Mesodermal cell (in vitro differentiated cells): ENCODE data around the gene YDJC.
"Not testable (repeated sequence)": the region's sequence is repeated elsewhere in the genome, so short reads cannot be mapped to it uniquely, and the experiment has no call there.

Experiments used
- H3K27ac ChIP-seq: 2 replicates; pipeline ENCODE4 v1.7.0; 2013; ENCODE audit warnings: mild to moderate bottlenecking, low read depth, low read length, moderate library complexity; ENCODE audit not compliant: severe bottlenecking
- H3K36me3 ChIP-seq: 2 replicates; pipeline ENCODE4 v1.7.1; 2013; ENCODE audit warnings: mild to moderate bottlenecking, low read length, moderate library complexity; ENCODE audit not compliant: control insufficient read depth, insufficient read depth
- H3K4me1 ChIP-seq: one replicate; pipeline ENCODE4 v1.7.1; 2013; ENCODE audit warnings: mild to moderate bottlenecking, low read length; ENCODE audit not compliant: insufficient read depth, control insufficient read depth, poor library complexity, severe bottlenecking
- H3K4me3 ChIP-seq: 2 replicates; pipeline ENCODE4 v1.7.0; 2013; ENCODE audit warnings: low read length, control low read depth, mild to moderate bottlenecking; ENCODE audit not compliant: insufficient read depth, poor library complexity, severe bottlenecking; ENCODE audit errors: extremely low read depth
- H3K9me3 ChIP-seq: 2 replicates; pipeline ENCODE4 v1.7.1; 2013; ENCODE audit warnings: mild to moderate bottlenecking, low read length, moderate library complexity; ENCODE audit not compliant: control insufficient read depth
- WGBS, 2 experiments: methylation state at CpG; one replicate each; pipeline ENCODE4 v1.1.5; 2013; ENCODE audit warnings: missing lambda C conversion rate in 2 of 2; ENCODE audit not compliant: insufficient coverage in 2 of 2; 5-methylcytosine and 5-hydroxymethylcytosine counted together

The YDJC gene

GRCh38 chr22:21617337-21617736 is 12.5 kb downstream of the YDJC start:
- H3K9me3 ChIP-seq, H3K4me1 ChIP-seq, H3K27ac ChIP-seq, H3K4me3 ChIP-seq: not testable (repeated sequence)
- WGBS, 2 experiments, result 100% methylated on average over 1 to 2 of the region's 6 CpGs
- H3K36me3 ChIP-seq, result peaks cover 73% of the 10 kb centered on the region

- Histone ChIP-seq H3K4me3 (no peak overlapping the region), H3K27ac (no peak overlapping the region), H3K36me3 (peaks cover 84% of the 10 kb centered on the region), H3K4me1 (no peaks in the 10 kb centered on the region), H3K9me3 (no peaks in the 10 kb centered on the region)
- 90 to 91% methylated on average over 4 of the region's 4 CpGs for WGBS, 2 experiments
Measured at GRCh38 chr22:21615731-21616130, 14.1 kb downstream of the YDJC start.

- Histone ChIP-seq H3K9me3 (no peaks in the 10 kb centered on the region), H3K4me1 (no peaks in the 10 kb centered on the region), H3K4me3 (no peak overlapping the region), H3K36me3 (peaks cover 87% of the 10 kb centered on the region), H3K27ac (no peak overlapping the region)
- WGBS, 2 experiments, result 89 to 100% methylated on average over 3 of the region's 4 CpGs
Measured at GRCh38 chr22:21613553-21614233, 16.1 kb downstream of the YDJC start.

- H3K36me3 ChIP-seq, result peaks cover 86% of the 10 kb centered on the region
- no peak overlapping the region for H3K4me3 ChIP-seq
- 90 to 94% methylated on average over 4 to 7 of the region's 7 CpGs for WGBS, 2 experiments
- H3K4me1 ChIP-seq, result no peaks in the 10 kb centered on the region
- no peak overlapping the region for H3K27ac ChIP-seq
- H3K9me3 ChIP-seq, result no peaks in the 10 kb centered on the region
Measured at GRCh38 chr22:21612858-21613257, 17.0 kb downstream of the YDJC start.

GRCh38 chr22:21611210-21611977 is 18.4 kb downstream of the YDJC start:
- no peaks in the 10 kb centered on the region for H3K9me3 ChIP-seq
- H3K4me3 ChIP-seq, result no peak overlapping the region
- no peak overlapping the region for H3K27ac ChIP-seq
- peaks cover 88% of the 10 kb centered on the region for H3K36me3 ChIP-seq
- WGBS, 2 experiments, result 100% methylated on average over 1 to 2 of the region's 4 CpGs
- no peaks in the 10 kb centered on the region for H3K4me1 ChIP-seq

GRCh38 chr22:21609556-21610157 is 20.2 kb downstream of the YDJC start:
- not testable (repeated sequence) for H3K4me1 ChIP-seq, H3K4me3 ChIP-seq, H3K9me3 ChIP-seq, H3K27ac ChIP-seq
- WGBS, 2 experiments, result 92% methylated on average over 5 to 6 of the region's 11 CpGs
- peaks cover 85% of the 10 kb centered on the region for H3K36me3 ChIP-seq

- Histone ChIP-seq H3K9me3 (no peaks in the 10 kb centered on the region), H3K36me3 (peaks cover 74% of the 10 kb centered on the region), H3K27ac (no peak overlapping the region), H3K4me3 (no peak overlapping the region), H3K4me1 (no peaks in the 10 kb centered on the region)
- 98 to 100% methylated on average over 8 of the region's 8 CpGs for WGBS, 2 experiments
Measured at GRCh38 chr22:21606775-21607174, 23.0 kb downstream of the YDJC start.

GRCh38 chr22:21605887-21606564 is 23.8 kb downstream of the YDJC start:
- Histone ChIP-seq H3K27ac (no peak overlapping the region), H3K4me1 (no peaks in the 10 kb centered on the region), H3K9me3 (no peaks in the 10 kb centered on the region), H3K4me3 (no peak overlapping the region), H3K36me3 (peaks cover 66% of the 10 kb centered on the region)
- 92 to 100% methylated on average over 2 to 7 of the region's 7 CpGs for WGBS, 2 experiments

GRCh38 chr22:21603973-21604372 is 25.8 kb downstream of the YDJC start:
- Histone ChIP-seq H3K4me3 (no peak overlapping the region), H3K9me3 (no peaks in the 10 kb centered on the region), H3K4me1 (no peaks in the 10 kb centered on the region), H3K27ac (no peak overlapping the region), H3K36me3 (peaks cover 64% of the 10 kb centered on the region)
- WGBS, 2 experiments, result 95% methylated on average over 7 to 8 of the region's 9 CpGs

GRCh38 chr22:21602579-21602978 is 27.2 kb downstream of the YDJC start:
- Histone ChIP-seq H3K27ac (no peak overlapping the region), H3K36me3 (peaks cover 58% of the 10 kb centered on the region), H3K9me3 (no peaks in the 10 kb centered on the region), H3K4me1 (no peaks in the 10 kb centered on the region), H3K4me3 (no peak overlapping the region)
- WGBS, 2 experiments, result 94 to 97% methylated on average over 6 of the region's 6 CpGs
